GM21619 (cell line): Measurements from ENCODE around the gene PRDM11.

ENCODE experiments used
- ATAC-seq: cut with Tn5 transposase; IDR thresholded peaks from one replicate; pipeline ENCODE4 v1.9.1; 2021; ENCODE audit not compliant: unreplicated experiment

The PRDM11 gene

DNA sequence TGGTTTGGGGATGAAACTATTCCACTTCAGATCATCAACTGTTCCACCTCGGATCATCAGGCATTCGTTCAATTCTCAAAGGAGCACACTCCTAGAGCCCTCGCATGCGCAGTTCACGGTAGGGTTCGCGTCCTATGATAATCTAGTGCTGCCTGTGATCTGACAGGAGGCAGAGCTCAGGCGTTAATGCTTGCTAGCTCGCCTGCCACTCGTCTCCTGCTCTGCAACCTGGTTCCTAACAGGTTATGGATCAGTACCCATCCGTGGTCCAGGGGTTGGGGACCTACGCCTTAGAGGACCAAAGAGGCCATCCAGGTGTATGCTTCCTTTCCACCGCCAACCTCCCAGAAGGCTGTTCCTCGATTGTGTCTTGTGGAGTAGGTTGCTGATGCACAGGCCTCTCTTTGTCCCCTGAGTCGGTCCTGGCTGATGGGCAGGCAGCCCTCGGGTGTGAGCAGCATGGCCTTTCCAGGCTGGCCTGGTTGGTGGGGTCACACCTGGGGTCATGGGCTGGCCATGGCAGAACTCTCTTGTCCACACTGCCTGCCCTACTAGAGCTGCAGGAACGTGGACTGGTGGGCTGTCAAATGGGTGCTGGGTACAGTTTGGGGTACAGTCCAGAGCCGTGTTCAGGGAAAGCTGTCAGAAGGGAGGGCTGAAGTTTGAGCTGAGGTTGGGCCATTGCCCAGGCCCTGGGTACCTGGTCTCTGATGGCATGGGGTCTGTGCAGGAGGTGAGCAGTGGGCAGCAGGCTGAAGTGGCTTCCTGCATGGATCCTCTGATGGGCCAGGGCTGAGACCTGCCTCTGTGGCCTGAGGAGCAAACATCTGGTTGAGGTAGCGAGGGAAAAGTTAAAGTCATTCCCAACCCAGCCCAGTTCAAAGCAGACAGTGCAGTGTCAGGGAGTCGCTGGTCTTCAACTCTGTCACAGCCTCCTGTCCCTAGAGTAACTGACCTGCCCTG is 11.1 kb downstream of the PRDM11 start:
- ATAC-seq, result no peak

DNA sequence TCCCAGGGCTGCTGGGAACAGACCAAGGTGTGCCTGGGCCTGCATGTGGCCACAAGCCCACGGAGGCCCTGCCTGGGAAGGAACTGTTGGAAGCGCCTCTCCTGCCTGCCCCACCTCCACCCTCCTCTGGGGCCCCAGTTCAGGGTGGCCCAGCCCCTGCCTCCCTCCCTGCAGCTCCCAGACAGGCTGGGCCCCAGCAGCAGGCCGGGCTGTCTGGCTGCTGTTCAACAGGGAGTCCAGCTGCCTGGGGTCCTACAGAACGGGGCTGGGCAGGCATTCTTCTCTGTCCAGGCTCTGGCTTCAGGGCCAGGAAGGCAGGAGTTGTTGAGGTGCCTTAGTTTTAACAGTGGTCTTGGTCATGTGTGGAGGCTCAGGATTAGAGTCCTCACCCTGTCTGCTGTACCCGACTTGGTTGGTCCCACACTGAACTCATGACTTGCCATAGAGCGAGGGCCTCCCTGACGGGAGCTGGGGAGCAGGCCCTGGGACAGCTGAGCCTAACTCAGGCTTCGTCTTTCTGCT is 11.8 kb downstream of the PRDM11 start:
- ATAC-seq, result no peak

DNA sequence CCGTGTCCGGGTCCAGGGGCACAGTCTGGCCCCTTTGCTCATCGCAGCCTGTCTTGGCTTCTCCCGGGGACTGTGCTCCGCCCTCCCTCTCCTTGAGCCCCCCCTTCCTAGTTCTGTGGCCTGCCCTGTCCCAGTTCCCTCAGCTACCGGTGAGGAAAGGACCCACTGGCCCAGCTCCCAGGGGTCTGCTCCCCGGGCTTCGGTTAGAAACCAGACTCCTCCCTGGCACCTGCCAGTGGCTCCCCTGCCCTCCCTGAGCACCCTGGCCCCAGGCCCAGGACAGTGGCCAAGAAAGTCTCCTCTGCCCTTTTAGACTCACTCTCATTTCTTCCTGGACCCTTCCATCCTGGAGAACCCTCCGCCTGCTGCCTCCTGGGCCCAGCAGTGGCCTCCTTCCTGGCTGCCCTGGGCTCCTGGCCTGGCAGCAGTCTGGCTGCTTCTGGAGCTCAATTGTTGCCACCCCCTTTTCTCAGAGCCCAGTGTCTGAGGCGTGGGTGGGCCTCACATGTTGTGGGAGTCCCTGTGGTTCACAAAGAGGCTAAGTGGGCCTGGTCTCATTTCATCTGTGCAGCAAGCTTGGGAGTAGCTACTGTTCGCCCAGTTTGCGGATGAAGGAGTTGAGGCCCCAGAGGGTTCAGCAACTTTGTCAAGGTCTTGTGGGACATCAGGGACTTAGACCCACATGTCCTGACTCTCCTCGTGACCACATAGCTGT is 12.6 kb downstream of the PRDM11 start:
- ATAC-seq, result no peak

DNA sequence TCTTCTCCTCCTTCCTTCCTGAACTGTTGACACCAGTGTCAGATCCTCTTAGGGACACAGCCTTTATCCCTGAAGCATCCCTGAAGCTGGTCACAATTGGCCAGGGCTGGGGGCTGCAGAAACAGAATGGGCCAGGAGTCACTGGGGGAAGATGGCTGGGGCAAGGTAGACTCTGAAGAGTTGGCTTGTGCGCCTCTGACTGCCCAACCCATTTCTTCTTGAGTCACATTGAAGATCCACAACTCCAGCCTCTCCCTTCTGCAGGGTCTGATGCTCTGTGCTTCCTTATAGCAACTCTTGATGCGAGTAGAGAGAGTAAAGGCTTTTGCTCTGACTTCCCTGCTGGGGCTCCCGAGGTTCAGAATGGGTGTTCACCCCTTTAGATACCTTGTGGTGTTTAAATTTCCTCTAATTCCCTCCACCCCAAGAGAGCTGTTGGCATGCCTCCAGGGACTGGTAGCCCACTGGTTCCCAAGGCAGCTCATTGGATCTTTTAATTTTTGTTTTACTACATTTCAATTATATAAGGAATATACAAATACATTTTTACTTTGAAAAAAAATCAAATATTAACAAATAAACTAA is 13.4 kb downstream of the PRDM11 start:
- no peak for ATAC-seq

DNA sequence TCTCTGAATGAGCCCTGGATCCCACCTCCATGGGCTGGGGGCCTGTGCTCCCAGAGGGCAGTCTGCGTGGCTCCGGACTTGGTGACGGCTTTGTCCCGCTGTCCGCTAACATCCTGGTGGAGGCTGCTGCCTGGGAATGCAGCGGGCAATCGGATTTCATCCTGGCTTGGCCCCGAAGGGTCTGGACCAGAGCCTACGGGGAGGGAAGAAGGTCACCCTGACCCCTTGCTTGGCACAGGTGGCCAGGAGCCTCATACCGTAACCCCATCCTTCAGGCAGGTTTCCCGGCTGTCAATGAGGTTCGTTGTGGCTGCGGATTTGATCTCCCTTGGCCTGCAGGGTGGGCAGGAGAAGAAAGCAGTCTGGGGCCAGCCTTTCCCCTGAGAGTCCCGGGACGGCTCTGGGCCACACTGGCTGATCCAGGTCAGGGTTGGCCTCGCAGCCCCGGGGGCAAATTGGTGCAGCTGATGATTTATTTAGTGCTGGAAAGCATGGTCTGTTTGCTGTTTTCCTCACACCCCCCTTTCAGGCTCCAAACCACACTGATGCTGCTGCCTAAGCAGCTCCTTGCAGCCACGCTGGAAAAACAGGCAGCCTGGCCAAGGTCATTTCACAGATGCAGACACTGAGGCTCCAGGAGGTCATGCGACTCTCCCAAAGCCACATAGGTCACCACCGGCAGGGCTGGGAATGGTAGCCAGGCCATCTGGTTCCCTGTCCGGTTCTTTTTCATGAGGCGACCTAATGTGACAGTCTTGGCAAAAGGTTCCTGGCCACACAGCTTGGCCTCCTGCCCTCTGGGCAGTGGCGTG is 15.0 kb downstream of the PRDM11 start:
- no peak for ATAC-seq

DNA sequence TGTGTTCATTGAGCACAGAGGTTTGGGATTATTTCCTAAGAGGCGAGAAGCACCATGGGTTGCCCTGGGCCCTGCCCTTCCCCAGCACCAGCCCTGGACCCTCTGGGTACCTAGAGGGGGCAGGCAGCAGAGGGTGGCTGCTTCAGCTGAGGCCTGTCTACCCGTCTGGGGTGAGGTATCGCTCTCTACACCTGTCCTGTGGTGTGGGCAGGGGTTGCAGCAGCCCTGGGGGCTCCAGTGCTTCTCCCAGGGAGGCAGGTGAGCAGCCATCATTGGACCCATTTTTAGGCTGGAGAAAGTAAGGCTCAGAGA is 15.6 kb downstream of the PRDM11 start:
- no peak for ATAC-seq

DNA sequence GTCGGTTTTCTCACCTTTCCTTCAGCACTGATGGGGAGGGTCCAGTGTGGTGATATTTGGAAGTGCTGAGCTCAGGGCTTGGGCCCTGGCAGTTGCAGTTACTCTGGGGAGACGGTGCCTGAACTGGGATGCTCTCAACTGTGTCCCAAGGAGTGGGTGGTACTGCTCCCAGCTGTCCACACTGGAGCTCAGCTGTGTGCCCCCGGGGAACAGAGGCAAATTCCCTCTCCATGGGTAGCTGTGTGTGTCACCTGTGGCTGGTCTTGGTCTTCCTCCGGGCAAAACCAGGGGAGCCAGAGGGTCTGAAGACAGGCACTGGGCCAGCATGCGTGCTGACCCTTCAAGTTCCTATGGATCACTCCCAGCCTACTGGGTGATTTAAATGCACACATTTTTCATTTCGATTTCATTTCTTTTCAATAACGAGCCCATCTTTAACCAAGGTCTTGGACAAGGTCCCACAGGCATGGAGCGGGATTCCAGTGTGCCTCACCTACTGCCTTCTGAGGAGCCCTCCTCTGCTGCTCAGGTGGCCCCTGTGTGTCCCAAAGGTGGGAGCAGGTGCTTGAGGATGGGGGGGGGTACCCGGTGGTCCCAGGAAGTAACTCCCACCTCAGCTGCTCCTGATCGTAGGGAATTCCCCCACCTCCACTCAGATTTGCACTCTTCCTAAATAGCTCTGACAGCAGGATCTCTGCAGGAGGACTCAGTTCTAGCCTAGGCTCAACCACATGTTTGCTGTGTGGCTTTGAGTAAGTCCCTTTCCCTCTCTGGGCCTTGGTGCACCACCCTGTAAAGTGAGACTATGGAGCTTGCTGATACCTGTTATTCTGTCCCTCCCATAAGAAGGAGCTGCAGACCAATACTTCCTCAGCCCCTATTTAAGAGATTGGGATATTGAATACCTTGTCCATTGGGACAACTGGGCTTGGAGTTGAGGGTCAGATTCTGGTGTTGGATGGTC is 16.8 kb downstream of the PRDM11 start:
- ATAC-seq, result no peak

DNA sequence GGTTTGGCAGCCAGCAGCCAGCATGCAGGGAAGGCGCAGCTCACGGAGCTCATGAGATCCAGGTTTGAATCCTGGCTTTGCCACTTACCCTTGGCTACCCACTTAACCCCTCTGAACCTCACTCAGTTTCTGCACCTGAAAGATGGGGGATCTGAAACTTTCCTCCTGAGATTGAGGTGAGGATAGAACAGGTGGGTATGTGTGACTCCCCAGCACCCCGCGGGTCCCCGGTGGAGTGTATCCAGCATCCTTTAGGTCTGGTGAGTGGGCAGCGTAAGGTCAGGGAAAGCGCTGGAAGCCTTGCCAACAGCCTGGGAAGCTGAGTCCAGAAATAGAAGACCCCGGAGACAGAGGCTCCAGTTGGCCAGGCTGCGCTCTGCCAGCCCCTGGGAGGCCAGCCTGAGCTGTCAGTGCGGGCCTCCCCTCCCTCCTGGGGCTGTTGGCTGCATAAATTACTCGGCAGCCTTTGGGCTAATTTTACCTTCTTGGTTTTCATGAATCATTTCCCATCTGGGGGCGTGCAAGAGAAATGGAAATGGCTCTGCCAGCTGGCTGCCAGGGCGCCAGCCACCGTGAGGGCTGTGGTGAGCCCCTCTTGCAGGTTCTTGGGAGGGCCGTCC is 17.6 kb downstream of the PRDM11 start:
- ATAC-seq, result no peak

DNA sequence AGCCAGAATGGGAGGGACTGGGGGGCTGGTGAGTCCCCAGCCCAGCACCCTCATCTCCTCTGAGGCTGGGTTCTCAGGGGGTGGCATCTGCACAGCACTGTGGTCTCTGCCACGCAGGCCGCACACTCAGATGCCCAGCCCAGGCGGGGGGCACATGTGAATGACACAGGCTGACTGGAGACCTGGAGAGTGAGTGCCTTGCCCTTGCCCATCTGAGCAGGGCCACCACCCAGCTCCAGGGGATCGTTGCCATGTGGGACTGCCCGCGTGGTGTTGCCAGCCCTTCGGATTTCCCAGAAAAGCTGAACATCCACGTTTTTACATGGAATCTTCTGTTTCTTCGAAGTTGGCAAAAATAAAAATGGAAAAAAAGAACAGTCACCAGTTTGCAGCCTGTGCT is 18.9 kb downstream of the PRDM11 start:
- no peak for ATAC-seq

DNA sequence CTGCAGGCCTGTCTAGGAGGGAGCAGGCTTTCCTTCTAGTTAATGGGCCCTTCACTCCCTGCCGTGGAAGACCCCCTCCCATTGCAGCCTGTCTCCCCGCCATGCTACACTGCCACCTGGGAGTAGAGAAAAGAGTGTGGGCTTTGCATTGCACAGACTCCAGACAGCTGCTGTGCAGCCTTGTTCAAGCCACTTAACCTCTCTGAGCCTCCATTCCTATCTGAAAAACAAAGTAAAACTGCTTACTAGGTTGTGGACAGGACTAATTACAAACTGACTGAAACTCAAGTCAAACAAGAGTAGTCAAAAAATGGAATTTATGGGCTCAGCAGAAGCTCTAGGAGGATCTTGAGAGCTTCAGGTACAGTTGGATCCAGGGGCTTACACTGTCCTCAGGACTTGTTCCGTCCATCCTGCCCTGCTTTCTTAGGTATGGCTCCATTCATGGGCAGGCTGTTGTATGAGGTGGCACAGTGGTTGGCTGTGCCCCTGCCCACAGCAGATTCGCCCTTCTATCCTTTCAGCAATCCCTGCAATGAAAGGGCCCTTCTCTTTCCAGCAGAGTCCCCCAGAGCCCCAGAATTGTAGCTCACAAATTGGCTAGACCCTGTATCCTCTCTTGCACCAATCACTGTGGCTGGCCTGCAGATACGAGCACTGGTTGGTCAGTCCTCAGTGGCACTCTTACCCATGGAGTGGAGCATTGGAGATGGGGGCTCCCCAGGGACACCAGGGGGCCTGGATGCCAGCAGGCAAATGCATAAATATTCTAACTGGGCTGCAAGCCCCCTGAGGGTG is 19.6 kb downstream of the PRDM11 start:
- ATAC-seq, result no peak

DNA sequence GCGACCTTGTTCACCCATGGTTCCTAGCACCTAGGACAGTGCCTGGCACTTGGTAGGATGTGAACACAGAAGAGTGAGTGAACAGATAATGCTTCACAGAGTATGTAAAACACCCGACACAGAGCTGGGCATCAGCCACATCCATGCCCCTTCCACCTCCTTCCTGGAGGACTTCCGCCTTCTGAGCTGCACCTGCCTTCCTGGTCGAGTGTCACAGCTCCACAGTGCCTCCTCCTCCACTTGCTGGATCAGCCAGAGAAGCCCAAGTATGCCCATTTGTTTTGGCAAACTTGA is 20.1 kb downstream of the PRDM11 start:
- no peak for ATAC-seq

DNA sequence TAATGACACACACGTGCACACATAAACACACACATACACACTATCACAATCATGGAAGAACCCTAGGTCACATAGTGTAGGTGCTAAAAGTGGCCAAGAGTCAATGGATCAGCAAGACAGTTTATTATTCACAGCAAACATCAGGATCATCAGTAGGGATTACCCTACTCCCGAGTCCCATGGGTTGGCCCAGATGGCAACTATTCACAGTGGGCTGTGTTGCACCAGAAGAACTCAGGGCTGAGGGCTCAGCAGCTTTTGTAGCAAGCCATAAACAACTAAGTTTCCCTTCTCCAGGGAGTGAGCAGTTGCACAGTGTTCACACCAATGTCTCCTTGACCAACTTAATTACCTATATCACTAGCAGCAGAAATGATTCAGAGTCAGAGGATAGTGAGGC is 20.8 kb downstream of the PRDM11 start:
- no peak for ATAC-seq

DNA sequence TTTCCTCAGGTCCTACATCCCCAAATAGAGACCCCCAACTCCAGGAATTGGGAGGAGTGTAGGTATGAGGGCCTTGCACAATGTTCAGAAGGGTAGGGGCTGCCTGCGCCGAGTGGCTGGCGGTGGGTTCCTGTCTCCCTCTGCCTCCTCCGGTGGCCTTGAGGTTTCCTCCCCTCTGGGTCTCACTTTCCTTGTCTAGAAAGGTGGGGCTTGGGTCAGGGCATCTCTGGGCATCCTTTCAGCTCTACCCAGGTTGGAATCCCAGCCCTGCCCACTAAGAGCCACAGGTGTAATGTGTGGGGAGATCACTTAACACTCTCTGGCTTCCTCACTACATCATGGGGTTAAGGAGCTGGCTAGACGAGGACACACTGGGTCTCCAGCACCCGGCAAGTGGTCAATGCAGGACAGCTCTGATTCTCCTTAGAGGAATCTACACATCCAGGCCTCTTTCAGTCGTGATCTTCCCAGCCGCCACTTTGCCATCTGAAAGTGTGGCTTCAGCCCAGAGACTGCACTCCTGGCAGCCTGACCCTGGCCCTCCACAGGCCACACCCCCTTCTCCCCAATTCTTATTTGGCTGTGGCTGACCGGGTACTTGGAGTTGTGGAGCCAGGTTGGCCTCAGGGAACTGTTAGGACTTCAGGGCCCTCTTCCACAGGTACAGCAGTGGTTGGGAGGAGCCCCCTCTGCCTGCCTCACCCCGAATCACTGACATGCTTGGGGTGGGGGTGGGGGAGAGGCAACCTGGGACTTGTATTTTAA is 22.1 kb downstream of the PRDM11 start:
- ATAC-seq, result no peak

DNA sequence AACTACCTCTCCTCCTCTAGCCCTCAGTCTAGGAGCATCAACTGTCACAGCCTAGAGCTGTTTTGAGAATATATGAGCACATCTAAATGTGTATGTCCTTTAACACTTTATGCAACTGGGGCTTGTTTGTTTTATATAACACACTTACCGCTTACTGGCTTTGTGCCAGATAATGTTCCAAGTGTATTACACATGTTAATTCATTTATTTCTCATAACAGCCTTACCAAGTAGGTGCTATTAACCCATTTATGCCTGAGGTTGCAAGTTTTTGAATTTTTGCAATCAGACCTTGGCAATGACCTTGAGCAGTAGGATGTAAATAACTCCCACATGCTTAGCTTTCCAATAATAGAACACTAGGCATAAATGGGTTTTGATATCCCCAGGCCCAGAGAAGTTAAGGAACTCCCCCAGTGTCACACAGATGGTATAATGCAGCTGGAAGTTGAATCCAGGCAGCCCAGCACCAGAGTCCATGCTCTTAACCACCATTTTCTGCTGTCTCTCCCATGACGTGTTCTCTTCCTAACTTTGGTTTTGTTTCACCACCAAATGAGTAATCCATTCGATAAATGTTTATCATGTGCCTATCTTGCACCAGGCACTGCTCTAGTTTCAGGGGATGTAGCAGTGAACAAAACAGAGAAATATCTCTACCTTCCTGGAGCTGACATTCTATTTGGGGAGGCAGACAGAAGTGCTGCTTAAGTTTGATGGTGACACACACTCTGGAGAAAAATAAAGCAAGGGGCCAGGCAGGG is 23.1 kb downstream of the PRDM11 start:
- no peak for ATAC-seq

DNA sequence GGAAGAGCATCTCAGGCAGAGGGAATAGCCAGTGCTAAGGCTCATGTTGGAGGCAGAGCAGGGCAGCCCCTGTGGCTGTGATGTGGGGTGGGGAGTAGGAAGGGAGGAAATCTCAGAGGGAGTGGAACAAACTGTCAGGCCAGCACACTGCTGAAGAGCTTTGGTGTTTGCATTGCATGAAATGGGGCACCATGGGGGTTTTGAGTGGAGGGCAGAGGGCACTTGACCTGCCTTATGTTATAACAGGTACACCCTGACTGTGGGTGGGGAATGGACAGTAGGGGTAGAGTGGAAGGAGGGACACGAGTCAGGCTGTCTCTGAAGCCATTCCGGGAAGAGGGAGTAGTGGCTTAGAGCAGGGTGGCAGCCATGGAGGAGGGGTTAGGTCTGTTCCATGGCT is 24.0 kb downstream of the PRDM11 start:
- no peak for ATAC-seq

DNA sequence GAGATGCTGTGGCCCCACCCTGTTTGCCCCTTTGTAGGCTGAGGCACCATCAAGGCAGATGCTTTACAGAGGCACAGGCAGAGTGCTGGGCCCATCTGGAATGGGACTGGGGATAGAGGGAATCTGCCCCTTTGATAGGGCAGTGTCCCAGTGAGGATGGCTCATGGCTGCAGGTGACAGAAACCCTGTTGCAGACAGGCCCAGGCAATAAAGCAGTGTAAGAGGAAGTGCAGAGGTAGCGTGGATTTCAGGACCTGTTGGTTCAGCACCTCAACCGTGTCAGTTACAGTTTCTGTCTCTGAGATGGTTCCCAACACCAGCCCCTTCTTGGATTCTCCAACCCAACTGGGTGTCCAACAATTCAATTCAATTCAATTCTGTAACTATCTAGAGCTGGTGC is 25.1 kb downstream of the PRDM11 start:
- ATAC-seq, result no peak

DNA sequence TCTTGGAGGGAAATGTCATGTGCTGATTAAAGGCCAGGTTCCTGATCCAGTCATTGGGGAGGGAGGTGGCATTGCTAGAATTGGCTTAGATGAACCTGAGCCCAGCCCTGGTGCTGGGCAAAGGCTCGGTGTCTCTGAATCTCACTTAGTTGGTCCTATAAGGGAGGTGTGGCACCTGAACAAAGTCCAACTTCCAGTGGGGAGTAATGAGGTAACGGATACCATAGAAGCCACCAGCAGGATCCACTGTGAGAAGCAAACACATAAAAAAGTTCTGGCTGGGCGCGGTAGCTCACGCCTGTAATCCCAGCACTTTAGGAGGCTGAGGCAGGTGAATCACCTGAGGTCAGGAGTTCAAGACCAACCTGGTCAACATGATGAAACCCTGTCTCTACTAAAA is 26.6 kb downstream of the PRDM11 start:
- ATAC-seq, result no peak
